ENCODE data around the gene TGOLN2. TPM values are rescaled to one million over a fixed set of nuclear protein-coding genes. Genes with fewer than 3 reads are reported as not detected.

The TGOLN2 gene
- total and polyA plus RNA-seq, 2 of the 13 experiments (the other 11 are each of a cell fraction or from before 2014, with no cell fraction given), result 99.6 to 155 TPM

- TF ChIP-seq JDP2 (CRISPR knock-in tag; IDR thresholded peaks at IDR 0.05; ENCODE audit: borderline replicate concordance) (no peak), ZNF773 (CRISPR knock-in tag; IDR thresholded peaks at IDR 0.05; ENCODE audit: borderline replicate concordance) (no peak), PREB (CRISPR knock-in tag; IDR thresholded peaks at IDR 0.05) (no peak), PRDM15 (CRISPR knock-in tag; IDR thresholded peaks at IDR 0.05) (no peak), WIZ (CRISPR knock-in tag; IDR thresholded peaks at IDR 0.05) (no peak), GZF1 (CRISPR knock-in tag; IDR thresholded peaks at IDR 0.05) (no peak), MED8 (CRISPR knock-in tag; IDR thresholded peaks at IDR 0.05; ENCODE audit: insufficient replicate concordance) (peak; percentile 16), NFYC (CRISPR knock-in tag; IDR thresholded peaks at IDR 0.05) (no peak), TFE3 (CRISPR knock-in tag; IDR thresholded peaks at IDR 0.05) (peak; percentile 77), MIER3 (CRISPR knock-in tag; IDR thresholded peaks at IDR 0.05; ENCODE audit: borderline replicate concordance) (peak; percentile 45; the same call in 1 of the 2 replicates), ZNF878 (CRISPR knock-in tag; IDR thresholded peaks at IDR 0.05) (no peak), ARNTL (CRISPR knock-in tag; IDR thresholded peaks at IDR 0.05) (no peak), YEATS4 (CRISPR knock-in tag; IDR thresholded peaks at IDR 0.05; ENCODE audit: borderline replicate concordance) (0 out of 2 replicates have a peak, but pooled peaks have one; percentile 40), ZNF446 (CRISPR knock-in tag; IDR thresholded peaks at IDR 0.05) (no peak), ZBTB25 (CRISPR knock-in tag; IDR thresholded peaks at IDR 0.05) (no peak), ZNF512B (CRISPR knock-in tag; IDR thresholded peaks at IDR 0.05; ENCODE audit: borderline replicate concordance) (no peak), SOX13 (IDR thresholded peaks at IDR 0.05) (no peak), SOX13 (CRISPR knock-in tag; conservative IDR thresholded peaks at IDR 0.05 in 1 of 2, IDR thresholded peaks at IDR 0.05 in 1 of 2) (0 out of 4 replicates have a peak, but pooled peaks of 1 of the 2 experiments have one; percentile 12), RBFOX2 (IDR thresholded peaks at IDR 0.05; ENCODE audit: low read depth, low read length) (peak; percentile 71)
Measured at GRCh38 chr2:85308896-85309555, 18.8 kb downstream of the TGOLN2 start (continued).

Data from HepG2 (cell line).